ENCODE measurements around the gene DKKL1. TPM values are rescaled to one million over a fixed set of nuclear protein-coding genes. Genes with fewer than 3 reads are reported as not detected.
A peak's percentile ranks its signal among the peaks of the same experiment; 100 is the strongest.

DKKL1 gene
- total RNA-seq, 1 donor from 2014 or later, result not detected

GRCh38 chr19:49390131-49390928, 26.7 kb downstream of the DKKL1 start:
- no peak for DNase-seq (ENCODE audit: low spot score in 2 of 2)
- H3K9me3 ChIP-seq, result no peaks in the 10 kb centered on the region
- no peak overlapping the region for H3K4me3 ChIP-seq
- intact Hi-C loops (cut with DNase I), result loop anchor here (5.0 kb wide), 1 partner anchor 157 kb away; no protein-coding TSS in a partner anchor
- H3K4me1 ChIP-seq, result no peaks in the 10 kb centered on the region
- H3K27me3 ChIP-seq, result no peaks in the 10 kb centered on the region
- no peak for TF ChIP-seq CTCF (IDR thresholded peaks at IDR 0.05)
- no peak overlapping the region for H3K27ac ChIP-seq
- no peaks in the 10 kb centered on the region for H3K36me3 ChIP-seq

- no peak for DNase-seq (ENCODE audit: low spot score in 2 of 2)
- intact Hi-C loops (cut with DNase I), result loop anchor here (5.0 kb wide), 1 partner anchor 156 kb away; no protein-coding TSS in a partner anchor
- no peak overlapping the region for H3K4me3 ChIP-seq
- no peak for TF ChIP-seq CTCF (IDR thresholded peaks at IDR 0.05)
- H3K27ac ChIP-seq, result no peak overlapping the region
- H3K9me3 ChIP-seq, result no peaks in the 10 kb centered on the region
- H3K4me1 ChIP-seq, result no peaks in the 10 kb centered on the region
- no peaks in the 10 kb centered on the region for H3K36me3 ChIP-seq
- H3K27me3 ChIP-seq, result no peaks in the 10 kb centered on the region
These were observed 27.3 kb downstream of the DKKL1 start for GRCh38 chr19:49390929-49391359.

GRCh38 chr19:49391581-49392399, 28.1 kb downstream of the DKKL1 start:
- Histone ChIP-seq H3K36me3 (no peaks in the 10 kb centered on the region), H3K4me3 (no peak overlapping the region), H3K27me3 (no peaks in the 10 kb centered on the region), H3K27ac (no peak overlapping the region), H3K4me1 (no peaks in the 10 kb centered on the region), H3K9me3 (no peaks in the 10 kb centered on the region)
- peak; percentile 74 to 83 (median 76) for TF ChIP-seq CTCF (IDR thresholded peaks at IDR 0.05)
- intact Hi-C loops (cut with DNase I), result loop anchor here (1.0 to 5.0 kb wide), 2 partner anchors 52 to 156 kb away; no protein-coding TSS in a partner anchor
- peak; percentile 23 to 77 for DNase-seq (ENCODE audit: low spot score in 2 of 2)

GRCh38 chr19:49393881-49394280, 30.2 kb downstream of the DKKL1 start:
- H3K27ac ChIP-seq, result no peak overlapping the region
- H3K4me3 ChIP-seq, result no peak overlapping the region
- no peaks in the 10 kb centered on the region for H3K4me1 ChIP-seq
- H3K9me3 ChIP-seq, result no peaks in the 10 kb centered on the region
- no peak for TF ChIP-seq CTCF (IDR thresholded peaks at IDR 0.05)
- no peaks in the 10 kb centered on the region for H3K27me3 ChIP-seq
- DNase-seq (ENCODE audit: low spot score in 2 of 2), result no peak
- intact Hi-C loops (cut with DNase I), result loop anchor here (5.0 kb wide), 1 partner anchor 153 kb away; no protein-coding TSS in a partner anchor
- H3K36me3 ChIP-seq, result no peaks in the 10 kb centered on the region

- Histone ChIP-seq H3K4me1 (no peaks in the 10 kb centered on the region), H3K36me3 (no peaks in the 10 kb centered on the region), H3K27ac (no peak overlapping the region), H3K27me3 (no peaks in the 10 kb centered on the region), H3K4me3 (no peak overlapping the region), H3K9me3 (no peaks in the 10 kb centered on the region)
- intact Hi-C loops (cut with DNase I), result no loop called here
- TF ChIP-seq CTCF (IDR thresholded peaks at IDR 0.05), result no peak
- DNase-seq (ENCODE audit: low spot score in 2 of 2), result no peak
These were observed 32.1 kb downstream of the DKKL1 start for GRCh38 chr19:49395581-49396407.
